GM19035 (cell line): ENCODE results near the gene RFWD3.

ENCODE experiments used
- ATAC-seq: cut with Tn5 transposase; IDR thresholded peaks from one replicate; pipeline ENCODE4 v1.9.1; 2021; ENCODE audit not compliant: unreplicated experiment

RFWD3 gene

DNA sequence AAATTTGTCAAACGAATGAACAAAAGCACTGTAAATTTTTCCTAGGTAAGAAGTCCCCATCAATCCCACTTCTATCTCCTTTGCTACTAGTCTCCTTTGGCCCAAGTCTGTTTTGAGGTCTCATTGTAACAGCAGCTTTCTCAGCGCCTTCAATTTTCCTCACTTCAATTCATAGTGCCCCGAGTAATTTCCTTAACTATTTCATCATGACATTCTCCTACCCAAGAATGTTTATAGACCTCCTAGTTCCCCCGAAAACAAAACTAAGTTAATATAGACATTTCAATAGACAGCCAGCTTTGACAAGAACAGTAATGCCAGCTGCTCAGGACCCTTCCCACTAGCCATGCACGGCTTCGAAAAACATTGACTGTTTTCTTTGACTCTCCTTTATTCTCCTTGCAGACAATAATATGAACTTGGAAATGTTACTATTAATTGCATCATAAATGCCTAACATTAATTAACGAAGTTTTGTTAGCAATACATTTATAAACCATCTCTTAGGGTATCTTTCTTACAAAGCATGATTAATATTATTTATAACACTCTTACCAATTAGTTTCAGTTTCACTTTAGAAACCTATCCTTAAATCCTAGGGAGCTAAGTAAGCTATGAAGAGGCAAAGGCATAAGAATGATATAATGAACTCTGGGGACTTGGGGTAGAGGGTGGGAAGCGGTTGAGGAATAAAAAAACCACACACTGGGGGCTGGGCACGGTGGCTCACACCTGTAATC lies 82.6 kb downstream of the RFWD3 start:
- no peak for ATAC-seq

DNA sequence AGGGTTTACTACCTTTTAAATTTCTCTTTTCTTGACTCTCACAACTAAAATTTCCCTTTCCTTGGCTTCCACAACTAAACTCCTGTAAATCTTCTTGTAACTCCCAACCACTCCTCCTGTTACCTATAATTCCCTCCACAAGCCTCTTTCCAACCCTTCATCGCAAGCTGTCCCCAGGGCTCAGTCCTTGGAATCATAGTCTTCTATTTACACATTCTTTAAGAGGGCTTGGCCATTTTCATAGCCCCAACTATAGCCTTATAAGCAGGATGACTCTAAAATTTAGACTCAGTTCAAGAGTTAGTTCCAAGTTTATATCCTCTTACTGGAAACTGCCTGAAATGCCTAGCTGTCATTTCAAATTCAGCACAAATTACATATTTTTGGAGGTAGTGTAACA lies 83.7 kb downstream of the RFWD3 start:
- no peak for ATAC-seq

DNA sequence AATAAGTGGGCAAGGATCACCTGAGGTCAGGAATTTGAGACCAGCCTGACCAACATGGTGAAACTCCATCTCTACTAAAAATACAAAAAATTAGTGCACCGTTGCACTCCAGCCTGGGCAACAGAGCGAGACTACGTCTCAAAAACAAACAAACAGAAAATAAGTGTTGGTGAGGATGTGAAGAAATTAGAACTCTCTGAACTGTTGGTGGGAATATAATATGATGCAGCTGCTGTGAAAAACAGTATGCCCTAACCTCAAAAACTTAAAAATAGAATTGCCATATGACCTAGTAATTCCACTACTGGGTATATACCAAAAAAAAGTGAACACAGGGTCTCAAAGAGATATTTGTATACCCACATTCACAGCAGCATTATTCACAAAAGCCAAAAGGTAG lies 85.8 kb downstream of the RFWD3 start:
- peak; percentile 47 for ATAC-seq

DNA sequence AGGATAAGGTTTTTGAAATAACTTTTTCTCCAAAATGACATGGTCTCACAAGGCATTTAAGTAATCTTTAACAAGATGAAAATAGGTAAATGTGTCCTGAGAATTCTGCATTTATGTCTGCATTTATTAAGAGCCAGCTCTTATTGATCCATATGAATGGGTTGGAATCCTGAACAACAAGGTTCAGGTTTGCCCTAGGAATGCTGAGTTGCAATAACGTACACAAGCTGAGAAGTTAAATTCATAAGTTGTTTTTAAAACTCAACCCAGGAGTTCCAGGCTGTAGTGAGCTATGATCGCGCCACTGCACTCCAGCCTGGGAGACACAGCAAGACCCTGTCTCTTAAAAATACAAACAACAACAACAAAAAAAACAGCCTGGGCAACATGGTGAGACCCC lies 87.8 kb downstream of the RFWD3 start:
- no peak for ATAC-seq

DNA sequence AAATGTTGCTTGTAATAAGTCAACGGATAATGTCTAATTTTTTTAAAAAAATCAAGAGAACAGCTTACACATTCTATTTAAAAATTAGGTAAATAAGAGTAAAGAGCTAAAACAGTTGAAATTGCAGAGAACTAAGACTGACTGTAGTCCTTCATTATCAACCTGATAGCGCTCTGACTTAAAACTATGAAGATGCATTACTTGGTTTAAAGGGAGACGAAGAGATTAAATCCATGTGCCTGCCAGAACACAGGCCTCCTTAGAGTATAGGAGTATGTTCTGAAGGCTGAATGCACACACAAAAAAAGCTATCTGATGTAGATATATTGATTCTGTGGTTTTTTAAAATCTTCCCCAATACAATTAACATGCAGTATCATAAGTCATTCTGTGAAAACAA lies 88.2 kb downstream of the RFWD3 start:
- ATAC-seq: no peak

DNA sequence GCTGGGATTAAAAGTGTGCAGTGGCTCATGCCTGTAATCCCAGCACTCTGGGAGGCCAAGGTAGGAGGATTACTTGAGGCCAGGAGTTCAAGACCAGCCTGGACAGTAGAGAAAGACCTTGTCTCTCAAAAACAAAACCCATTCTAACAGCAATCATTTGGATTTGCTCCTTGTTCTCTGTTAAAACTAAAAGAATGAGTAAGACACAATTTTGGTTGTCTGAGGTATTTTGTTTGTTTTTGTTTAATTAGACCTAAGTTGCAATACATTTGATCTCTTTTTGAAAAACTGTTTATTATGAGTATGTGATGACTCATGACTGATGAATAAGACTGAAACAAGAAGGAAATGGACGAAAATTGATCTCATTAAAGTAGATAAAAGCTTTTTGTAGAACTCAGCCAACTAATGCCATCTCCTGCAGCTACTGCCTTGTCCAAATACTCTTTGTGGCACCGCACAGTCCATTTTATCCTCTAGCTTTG lies 88.8 kb downstream of the RFWD3 start:
- no peak for ATAC-seq

DNA sequence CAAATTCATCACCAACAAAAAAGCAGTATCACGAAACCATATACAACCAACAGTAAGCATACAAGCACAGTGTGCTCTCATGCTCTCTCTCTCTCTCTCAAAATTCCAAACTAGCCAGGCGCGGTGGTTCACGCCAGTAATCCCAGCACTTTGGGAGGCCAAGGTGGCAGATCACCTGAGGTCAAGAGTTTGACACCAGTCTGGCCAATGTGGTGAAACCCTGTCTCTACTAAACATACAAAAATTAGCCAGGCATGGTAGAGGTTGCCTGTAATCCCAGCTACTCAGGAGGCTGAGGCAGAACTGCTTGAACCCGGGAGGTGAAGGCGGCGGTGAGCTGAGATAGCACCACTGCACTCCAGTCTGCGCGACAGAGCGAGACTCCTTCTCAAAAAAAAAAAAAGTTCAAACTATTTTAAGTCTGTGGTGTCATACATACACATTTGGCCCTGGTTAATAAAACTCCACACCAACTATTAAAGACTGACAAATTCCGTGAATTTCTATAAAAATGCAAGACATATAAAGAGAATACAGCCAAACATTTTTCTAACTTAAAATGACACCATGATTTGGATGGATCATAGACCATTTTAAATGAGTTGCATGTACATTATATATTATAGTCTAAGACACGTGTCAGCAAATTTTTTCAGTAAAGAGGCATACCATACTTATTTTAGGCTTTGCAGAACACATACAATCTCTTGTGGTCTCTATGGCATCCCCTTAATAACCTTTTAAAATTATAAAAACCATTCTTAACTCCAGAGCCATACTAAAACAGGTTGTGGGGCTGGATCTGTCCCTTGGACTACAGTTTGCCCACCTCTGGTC lies 90.7 kb downstream of the RFWD3 start:
- ATAC-seq: no peak

DNA sequence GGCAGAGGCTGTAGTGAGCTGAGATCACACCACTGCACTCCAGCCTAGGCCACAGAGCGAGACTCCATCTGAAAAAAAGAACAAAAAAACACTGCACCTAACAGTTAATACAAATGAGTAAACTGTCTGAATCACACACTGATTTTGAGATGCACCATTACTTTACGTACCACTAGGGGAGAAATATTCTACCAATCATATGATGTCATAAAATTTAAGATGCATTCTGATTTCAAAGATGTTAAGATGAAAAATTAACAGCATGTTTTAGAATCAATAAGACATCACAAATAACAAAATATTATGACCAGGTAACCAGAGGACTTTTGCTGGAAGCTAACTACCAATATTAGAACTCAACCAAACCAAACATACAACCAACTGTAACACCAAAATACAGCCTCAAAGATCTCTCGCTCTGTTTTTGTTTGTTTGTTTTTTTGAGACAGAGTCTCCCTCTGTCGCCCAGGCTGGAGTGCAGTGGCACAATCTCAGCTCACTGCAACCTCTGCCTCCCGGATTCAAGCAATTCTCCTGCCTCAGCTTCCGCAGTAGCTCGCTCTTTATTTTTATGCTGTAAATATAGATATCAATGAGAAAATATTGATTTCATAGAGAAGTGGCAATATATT lies 91.4 kb downstream of the RFWD3 start:
- ATAC-seq: no peak

DNA sequence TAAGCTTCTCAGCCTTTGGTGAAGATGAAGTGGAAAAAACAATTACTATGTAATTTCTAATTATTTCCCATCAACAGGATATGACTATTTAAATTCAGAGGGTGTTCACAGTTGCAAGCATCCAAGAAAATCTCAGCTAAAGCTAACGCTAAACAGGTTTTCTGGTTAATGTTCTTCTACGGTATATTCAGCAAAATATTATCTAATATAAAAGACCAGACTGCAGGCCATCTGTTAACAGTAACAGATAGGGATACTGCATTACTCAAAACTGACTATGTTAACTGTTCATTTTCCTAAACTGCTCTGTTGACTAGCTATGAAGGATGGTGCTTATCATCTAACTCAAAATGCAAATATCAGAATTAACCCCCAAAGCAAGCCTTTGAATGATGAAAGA lies 92.5 kb downstream of the RFWD3 start:
- ATAC-seq: no peak

DNA sequence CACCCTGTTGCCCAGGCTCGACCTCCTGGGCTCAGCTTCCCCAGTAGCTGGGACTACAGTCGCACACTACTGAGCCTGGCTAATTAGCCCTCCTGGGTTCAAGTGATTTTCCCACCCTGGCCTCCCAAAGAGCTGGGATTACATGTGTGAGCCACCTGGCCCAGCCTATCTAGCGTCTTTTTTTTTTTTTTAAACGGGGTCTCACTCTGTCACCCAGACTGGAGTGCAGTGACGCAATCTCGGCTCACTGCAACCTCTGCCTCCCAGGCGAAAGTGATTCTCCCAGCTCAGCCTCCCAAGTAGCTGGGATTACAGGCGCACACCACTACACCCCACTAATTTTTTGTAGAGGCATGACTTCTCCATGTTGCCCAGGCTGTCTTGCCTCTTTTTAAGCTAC lies 93.1 kb downstream of the RFWD3 start:
- no peak for ATAC-seq
